Gastrocnemius medialis (tissue), 4 donors: ENCODE data around the gene PRDX3.

Experiments
- POLR2A ChIP-seq, 2 donors: fragments of 450-650 bp; IDR thresholded peaks; one replicate each; pipeline ENCODE4 v1.6.1; 2017; ENCODE audit warnings: antibody characterized with exemption in 2 of 2, mild to moderate bottlenecking in 2 of 2, moderate library complexity in 2 of 2
- TF ChIP-seq, protein P1 (sequence below), 5 experiments: fragments of 450-650 bp in 3 of 5; fragments of 200-600 bp in 2 of 5; sonication (generic) in 2 of 5; IDR thresholded peaks in 4 of 5; conservative IDR thresholded peaks in 1 of 5; 1 replicate in 4 of 5; 2 replicates in 1 of 5; pipeline ENCODE4 v1.5.1; 2016 to 2019; ENCODE audit warnings: antibody characterized with exemption in 5 of 5, mild to moderate bottlenecking in 3 of 5, moderate library complexity in 3 of 5

DNA sequence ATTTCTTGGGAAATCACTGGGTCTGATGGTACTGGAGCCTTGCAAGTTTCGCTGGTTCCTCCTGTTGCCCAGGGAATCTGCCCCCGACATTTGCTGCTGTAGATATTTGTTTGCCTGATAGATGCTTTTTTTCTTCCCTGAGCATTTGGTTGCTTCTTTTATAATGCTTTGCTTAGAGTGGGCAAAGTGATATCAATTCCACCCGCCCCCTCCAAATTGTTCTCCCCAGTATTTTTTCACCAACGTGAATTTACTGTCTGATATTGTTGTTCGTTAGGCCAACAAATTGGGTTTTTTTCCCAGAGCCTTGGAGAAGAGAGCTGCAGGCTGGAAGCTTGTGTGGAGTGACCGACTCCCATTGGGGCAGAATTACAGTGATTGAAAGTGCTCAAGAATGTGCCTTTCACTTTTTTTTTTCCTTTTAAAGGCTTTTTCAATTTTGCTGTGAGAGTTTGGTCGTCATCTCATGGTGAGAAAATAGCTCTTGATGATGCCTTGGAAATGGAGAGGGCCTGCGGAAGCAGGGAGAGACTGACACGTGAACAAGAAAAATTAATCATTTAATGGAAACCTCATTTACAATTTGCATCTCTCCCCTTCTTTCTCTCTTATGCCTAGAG lies 31.2 kb upstream of the PRDX3 start:
- TF ChIP-seq, protein P1, sequence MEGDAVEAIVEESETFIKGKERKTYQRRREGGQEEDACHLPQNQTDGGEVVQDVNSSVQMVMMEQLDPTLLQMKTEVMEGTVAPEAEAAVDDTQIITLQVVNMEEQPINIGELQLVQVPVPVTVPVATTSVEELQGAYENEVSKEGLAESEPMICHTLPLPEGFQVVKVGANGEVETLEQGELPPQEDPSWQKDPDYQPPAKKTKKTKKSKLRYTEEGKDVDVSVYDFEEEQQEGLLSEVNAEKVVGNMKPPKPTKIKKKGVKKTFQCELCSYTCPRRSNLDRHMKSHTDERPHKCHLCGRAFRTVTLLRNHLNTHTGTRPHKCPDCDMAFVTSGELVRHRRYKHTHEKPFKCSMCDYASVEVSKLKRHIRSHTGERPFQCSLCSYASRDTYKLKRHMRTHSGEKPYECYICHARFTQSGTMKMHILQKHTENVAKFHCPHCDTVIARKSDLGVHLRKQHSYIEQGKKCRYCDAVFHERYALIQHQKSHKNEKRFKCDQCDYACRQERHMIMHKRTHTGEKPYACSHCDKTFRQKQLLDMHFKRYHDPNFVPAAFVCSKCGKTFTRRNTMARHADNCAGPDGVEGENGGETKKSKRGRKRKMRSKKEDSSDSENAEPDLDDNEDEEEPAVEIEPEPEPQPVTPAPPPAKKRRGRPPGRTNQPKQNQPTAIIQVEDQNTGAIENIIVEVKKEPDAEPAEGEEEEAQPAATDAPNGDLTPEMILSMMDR (IDR thresholded peaks at IDR 0.05 in 4 of 5, conservative IDR thresholded peaks at IDR 0.05 in 1 of 5): peak in 2 of 5 experiments; percentile 3 to 22
- no peak for TF ChIP-seq POLR2A (IDR thresholded peaks at IDR 0.05)
